Liver (tissue), 9 donors: ENCODE measurements around the gene MDM2. TPM values are rescaled to one million over a fixed set of nuclear protein-coding genes. Genes with fewer than 3 reads are reported as not detected.

ENCODE experiments used
- DNase-seq: peaks from one replicate; pipeline ENCODE4 v3.0.0-alpha.2; 2017; ENCODE audit warnings: low spot score
- H3K27ac ChIP-seq, 2 donors: one replicate each; pipeline ENCODE4 v1.7.0; 2013; ENCODE audit warnings: inconsistent platforms in 2 of 2, low read length in 2 of 2, control low read depth in 1 of 2, low read depth in 1 of 2, mild to moderate bottlenecking in 1 of 2
- H3K27me3 ChIP-seq, 4 donors: one replicate each; pipeline versions ENCODE4 v1.6.1 to v1.7.0; 2013; ENCODE audit warnings: low read length in 3 of 4, inconsistent platforms in 1 of 4, mild to moderate bottlenecking in 1 of 4, moderate library complexity in 1 of 4; ENCODE audit not compliant: control insufficient read depth in 4 of 4, insufficient read depth in 4 of 4
- H3K36me3 ChIP-seq, 4 donors: one replicate each; pipeline versions ENCODE4 v1.6.1 to v1.7.0; 2013; ENCODE audit warnings: low read length in 3 of 4, mild to moderate bottlenecking in 3 of 4, low read depth in 1 of 4, moderate library complexity in 1 of 4; ENCODE audit not compliant: control insufficient read depth in 4 of 4, insufficient read depth in 3 of 4
- H3K4me1 ChIP-seq, 4 donors: one replicate each; pipeline versions ENCODE4 v1.6.1 to v1.7.0; 2013; ENCODE audit warnings: low read length in 3 of 4, mild to moderate bottlenecking in 3 of 4, moderate library complexity in 1 of 4; ENCODE audit not compliant: control insufficient read depth in 4 of 4, insufficient read depth in 4 of 4
- H3K4me3 ChIP-seq, 3 donors: one replicate each; pipeline versions ENCODE4 v1.6.1 to v1.7.0; 2013; ENCODE audit warnings: low read length in 3 of 3, control low read depth in 1 of 3, low read depth in 1 of 3, mild to moderate bottlenecking in 1 of 3
- H3K9ac ChIP-seq, 2 donors: one replicate each; pipeline ENCODE4 v1.7.0; 2013; ENCODE audit warnings: low read length in 2 of 2, mild to moderate bottlenecking in 2 of 2, moderate library complexity in 2 of 2, control low read depth in 1 of 2, low read depth in 1 of 2
- H3K9me3 ChIP-seq, 4 donors: one replicate each; pipeline versions ENCODE4 v1.6.1 to v1.7.0; 2013; ENCODE audit warnings: low read length in 3 of 4; ENCODE audit not compliant: control insufficient read depth in 4 of 4
- ATF3 ChIP-seq: IDR thresholded peaks from 2 replicates; pipeline ENCODE4 v1.6.1; 2016; ENCODE audit warnings: antibody characterized with exemption
- CTCF ChIP-seq: fragments of 150-350 bp; IDR thresholded peaks from 2 replicates; pipeline ENCODE4 v1.5.1; 2017; ENCODE audit warnings: improper control_type of control experiment, low read depth, low read length; ENCODE audit not compliant: missing input control
- EGR1 ChIP-seq, 2 donors: IDR thresholded peaks; 2 replicates each; pipeline ENCODE4 v1.6.1; 2016 to 2018; ENCODE audit warnings: antibody characterized with exemption in 2 of 2, low read depth in 2 of 2
- FOXA1 ChIP-seq: IDR thresholded peaks from 2 replicates; pipeline ENCODE4 v1.6.1; 2016; ENCODE audit warnings: antibody characterized with exemption
- GABPA ChIP-seq, 2 donors: IDR thresholded peaks in 1 of 2; conservative IDR thresholded peaks in 1 of 2; 2 replicates each; pipeline ENCODE4 v1.6.1; 2016; ENCODE audit warnings: antibody characterized with exemption in 2 of 2, mild to moderate bottlenecking in 1 of 2, moderate library complexity in 1 of 2
- JUND ChIP-seq, 2 donors: IDR thresholded peaks; 2 replicates each; pipeline ENCODE4 v1.6.1; 2016; ENCODE audit warnings: antibody characterized with exemption in 2 of 2
- MAX ChIP-seq: IDR thresholded peaks from 2 replicates; pipeline ENCODE4 v1.6.1; 2016; ENCODE audit warnings: antibody characterized with exemption
- NR2F2 ChIP-seq: IDR thresholded peaks from 2 replicates; pipeline ENCODE4 v1.6.1; 2016; ENCODE audit warnings: antibody characterized with exemption
- REST ChIP-seq: IDR thresholded peaks from 2 replicates; pipeline ENCODE4 v1.6.1; 2016; ENCODE audit warnings: antibody characterized with exemption, mild to moderate bottlenecking
- RXRA ChIP-seq, 2 donors: IDR thresholded peaks; 2 replicates each; pipeline ENCODE4 v1.6.1; 2017 to 2018; ENCODE audit warnings: antibody characterized with exemption in 2 of 2, mild to moderate bottlenecking in 1 of 2
- YY1 ChIP-seq: IDR thresholded peaks from 2 replicates; pipeline ENCODE4 v1.6.1; 2016; ENCODE audit warnings: antibody characterized with exemption, mild to moderate bottlenecking
- WGBS: extraction: QIAGEN DNeasy Blood & Tissue Kit; methylation state at CpG from one replicate; pipeline ENCODE4 v1.1.7; 2013; 5-methylcytosine and 5-hydroxymethylcytosine counted together
- polyA plus RNA-seq, 2 donors: library from polyadenylated mRNA; stranded (reverse) in 1 of 2; unstranded in 1 of 2; fragments of 200-250 nt in 1 of 2; fragments of >200 nt in 1 of 2; fragmentation: Nextera tagmentation in 1 of 2; extraction: Ambion mirVana in 1 of 2; gene quantifications; one replicate each; pipeline versions ENCODE4 v1.2.1 to v1.2.3, GENCODE V29; 2013 to 2015
- total RNA-seq, 2 donors: library from RNA; depleted of rRNA; stranded (reverse); fragments of >200 nt; gene quantifications; one replicate each; pipeline ENCODE4 v1.2.3, GENCODE V29; 2014
- donor health status: healthy.
- donor health status: healthy.
- donor health status: healthy.
- donor health status: healthy.
- donor health status: healthy.

The MDM2 gene
- total and polyA plus RNA-seq, 4 donors: 10.1 to 69.4 (median 36.9) TPM

- no peak overlapping the region for H3K4me3 ChIP-seq
- no peak for DNase-seq
- no peak overlapping the region for H3K9ac ChIP-seq
- H3K27me3 ChIP-seq: no peaks in the 10 kb centered on the region
- no peaks in the 10 kb centered on the region for H3K9me3 ChIP-seq
- peaks cover 6 to 63% (median 54%) of the 10 kb centered on the region in 4 donors for H3K36me3 ChIP-seq
- no peak overlapping the region for H3K27ac ChIP-seq
- no peak for TF ChIP-seq JUND (IDR thresholded peaks at IDR 0.05)
- no peak for TF ChIP-seq NR2F2
- WGBS: 90% methylated on average over 16 of the region's 16 CpGs
- H3K4me1 ChIP-seq: no peaks in the 10 kb centered on the region
Observed at GRCh38 chr12:68824597-68825250, 16.7 kb downstream of the MDM2 start.

GRCh38 chr12:68825569-68826217, 17.7 kb downstream of the MDM2 start:
- 88% methylated on average over 11 of the region's 11 CpGs for WGBS
- peaks cover 6 to 56% (median 51%) of the 10 kb centered on the region in 4 donors for H3K36me3 ChIP-seq
- H3K27ac ChIP-seq: no peak overlapping the region

More at GRCh38 chr12:68825569-68826217, 17.7 kb downstream of the MDM2 start:
- Histone ChIP-seq H3K9me3 (no peaks in the 10 kb centered on the region), H3K9ac (no peak overlapping the region), H3K27me3 (no peaks in the 10 kb centered on the region), H3K4me1 (no peaks in the 10 kb centered on the region), H3K4me3 (no peak overlapping the region)
- DNase-seq: no peak
- no peak for TF ChIP-seq NR2F2
- TF ChIP-seq FOXA1: no peak
- TF ChIP-seq RXRA (IDR thresholded peaks at IDR 0.05): no peak
- TF ChIP-seq EGR1 (IDR thresholded peaks at IDR 0.05; ENCODE audit: low read depth in 2 of 2): no peak
- TF ChIP-seq ATF3: no peak
- no peak for TF ChIP-seq REST
- TF ChIP-seq CTCF: no peak
- no peak for TF ChIP-seq MAX
- no peak for TF ChIP-seq YY1
- no peak for TF ChIP-seq GABPA (IDR thresholded peaks at IDR 0.05 in 1 of 2, conservative IDR thresholded peaks at IDR 0.05 in 1 of 2)
